GM18870 (cell line): ENCODE data around the gene RPA1.
"Not testable (repeated sequence)": the region's sequence is repeated elsewhere in the genome, so short reads cannot be mapped to it uniquely, and the experiment has no call there.

Experiments
- ATAC-seq: cut with Tn5 transposase; IDR thresholded peaks from one replicate; pipeline ENCODE4 v1.9.1; 2021; ENCODE audit warnings: moderate library complexity; ENCODE audit not compliant: unreplicated experiment

Gene RPA1

DNA sequence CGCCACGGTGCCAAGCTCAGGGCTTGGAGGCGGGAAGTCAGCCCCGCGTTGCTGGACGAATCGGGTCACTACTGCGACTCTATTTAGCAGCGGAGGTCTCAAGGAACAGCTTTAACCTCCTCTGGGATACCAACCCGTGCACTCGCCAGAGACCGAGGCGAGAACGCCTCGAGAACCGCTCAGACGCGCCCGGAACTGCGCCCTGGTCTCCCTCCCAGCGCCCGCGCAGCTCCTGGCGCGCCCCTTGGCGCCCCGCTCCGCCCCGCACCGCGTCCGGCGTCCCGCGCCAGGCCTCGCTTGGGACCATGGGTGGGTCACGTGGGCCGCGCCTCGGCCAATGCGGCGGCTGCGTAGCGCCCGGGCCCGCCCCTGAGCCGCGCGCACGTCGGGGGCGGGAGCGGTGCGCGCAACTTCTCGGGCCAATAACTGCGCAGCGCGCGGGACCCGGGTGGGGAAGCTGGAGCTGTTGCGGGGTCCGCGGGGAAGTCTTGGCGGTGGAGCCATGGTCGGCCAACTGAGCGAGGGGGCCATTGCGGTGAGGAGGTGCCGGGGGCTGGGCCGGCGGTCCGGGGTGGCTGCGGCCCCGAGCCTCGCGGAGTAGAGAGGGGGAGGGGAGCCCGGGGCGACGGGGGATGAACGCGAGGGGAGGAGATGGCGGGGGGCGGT is at the start of gene RPA1, which contains the start of gene SMYD4:
RPA1 (plus strand) TSS at position 414 of the 666 bp plus-strand sequence; CDS start at position 503, 89 bp downstream.
SMYD4 (minus strand) TSS at position 311 of the 666 bp plus-strand sequence. CDS start 1,908 bp downstream, outside the sequence.
- no peak for ATAC-seq

DNA sequence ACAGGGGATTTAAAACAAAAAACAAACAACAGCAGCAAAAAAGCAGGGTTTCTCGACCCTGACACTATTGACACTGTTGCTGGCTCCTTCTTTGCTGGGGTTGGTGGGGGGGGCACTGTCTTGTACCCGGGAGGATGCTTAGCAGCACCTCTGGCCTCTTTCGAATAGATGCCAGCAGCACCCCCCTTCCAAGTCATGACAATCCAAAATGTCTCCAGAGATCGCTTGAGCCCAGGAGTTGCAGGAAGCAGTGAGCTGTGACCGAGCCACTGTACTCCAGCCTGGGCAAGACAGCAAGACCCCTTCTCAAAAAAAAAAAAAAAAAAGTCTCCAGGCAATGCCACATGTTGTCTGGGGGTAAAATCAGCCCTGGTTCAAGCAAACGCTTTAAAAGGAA is 47.6 kb upstream of the RPA1 start:
- ATAC-seq, result no peak

DNA sequence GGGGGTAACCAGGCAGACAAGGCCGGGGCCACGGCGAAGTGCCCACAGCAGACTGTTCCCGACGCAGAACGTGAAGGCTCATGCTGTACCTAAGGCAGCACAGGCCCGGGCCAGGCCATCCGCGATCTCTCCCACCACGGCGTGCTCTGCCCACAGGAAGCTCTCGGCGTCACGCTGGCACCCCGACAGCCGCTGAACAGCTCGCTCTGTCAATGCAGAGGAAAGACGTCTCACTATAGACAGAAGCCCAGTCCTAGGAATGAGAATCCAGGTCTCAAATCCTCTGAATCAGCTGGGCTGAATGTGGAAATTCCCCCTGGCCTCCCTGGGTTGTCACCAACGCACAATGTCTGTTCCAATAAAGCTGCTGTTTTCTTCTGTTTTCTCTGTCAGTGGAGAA is 46.5 kb upstream of the RPA1 start:
- ATAC-seq, result no peak

DNA sequence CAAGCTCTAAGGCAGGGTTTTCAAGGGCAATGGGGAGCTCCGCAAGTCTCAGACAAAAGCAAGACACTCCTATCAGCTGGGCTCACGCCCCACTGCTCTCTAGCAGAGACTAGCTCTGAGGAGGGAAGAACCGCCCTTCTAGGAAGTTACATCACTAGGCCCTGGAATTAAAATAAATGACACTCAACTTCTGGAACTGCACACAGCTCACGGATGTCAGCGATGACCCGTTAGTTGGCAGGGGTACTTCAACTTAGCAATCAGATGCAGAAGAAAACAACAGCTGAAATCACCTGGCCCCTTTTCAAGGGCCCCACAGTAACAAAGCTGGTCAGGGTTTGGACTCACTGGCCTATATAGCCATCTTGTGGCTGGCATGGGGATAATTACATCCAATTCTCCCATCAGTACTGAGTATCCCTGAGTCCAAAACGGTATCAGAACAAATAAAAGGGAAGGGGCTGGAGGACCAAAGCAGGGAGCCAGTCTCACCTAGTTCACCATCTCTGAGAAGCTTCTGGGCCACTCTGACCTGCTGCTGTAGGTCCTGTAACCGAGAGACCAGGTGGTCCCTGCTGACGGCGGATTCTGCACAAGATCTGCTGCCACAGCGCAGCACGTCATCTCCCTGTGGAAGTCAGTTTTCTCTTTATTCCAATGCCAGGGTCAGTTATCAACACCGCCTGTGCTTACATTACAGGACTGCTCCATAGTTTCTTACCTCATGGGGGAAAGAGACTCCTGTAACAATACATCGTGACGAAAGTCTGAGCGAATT is 45.8 kb upstream of the RPA1 start:
- ATAC-seq, result no peak

DNA sequence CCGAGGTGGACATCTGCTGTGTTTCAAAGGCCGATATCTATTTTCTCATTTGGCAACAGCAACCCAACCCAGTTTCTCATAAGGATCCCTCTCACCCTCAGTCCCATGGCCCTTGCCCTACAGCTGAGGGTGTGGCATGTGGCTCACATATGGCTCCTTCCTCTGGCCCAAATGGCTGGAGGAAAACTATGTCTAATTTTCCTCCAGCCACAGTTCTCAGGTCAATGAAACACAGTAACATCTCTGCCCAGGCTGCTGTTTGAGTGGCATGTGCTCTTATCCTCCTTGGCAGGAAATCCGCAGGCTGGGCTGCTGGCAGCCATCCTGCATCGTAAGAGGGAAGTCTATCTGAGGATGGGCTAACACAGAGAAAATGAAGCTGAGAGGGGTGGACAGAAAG is 43.9 kb upstream of the RPA1 start:
- ATAC-seq, result no peak

DNA sequence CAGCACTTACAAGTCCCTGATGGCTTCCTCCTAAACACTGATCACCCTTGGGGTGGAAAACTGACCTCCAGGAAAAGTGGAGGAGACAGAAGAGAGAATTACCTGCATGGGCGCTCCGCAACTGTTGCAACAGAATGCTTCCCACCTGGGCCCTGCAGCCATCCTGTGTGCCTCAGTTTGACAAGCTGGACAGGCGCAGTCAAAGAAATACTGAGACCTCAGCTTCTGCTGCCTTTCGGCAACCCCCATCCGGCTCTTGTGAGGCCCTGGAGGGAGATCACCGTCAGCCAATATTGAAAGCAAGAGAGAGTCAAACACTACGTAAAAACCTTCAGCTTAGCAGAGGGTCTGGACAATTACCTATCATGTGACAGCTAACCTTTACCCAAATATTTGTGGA is 43.1 kb upstream of the RPA1 start:
- no peak for ATAC-seq

DNA sequence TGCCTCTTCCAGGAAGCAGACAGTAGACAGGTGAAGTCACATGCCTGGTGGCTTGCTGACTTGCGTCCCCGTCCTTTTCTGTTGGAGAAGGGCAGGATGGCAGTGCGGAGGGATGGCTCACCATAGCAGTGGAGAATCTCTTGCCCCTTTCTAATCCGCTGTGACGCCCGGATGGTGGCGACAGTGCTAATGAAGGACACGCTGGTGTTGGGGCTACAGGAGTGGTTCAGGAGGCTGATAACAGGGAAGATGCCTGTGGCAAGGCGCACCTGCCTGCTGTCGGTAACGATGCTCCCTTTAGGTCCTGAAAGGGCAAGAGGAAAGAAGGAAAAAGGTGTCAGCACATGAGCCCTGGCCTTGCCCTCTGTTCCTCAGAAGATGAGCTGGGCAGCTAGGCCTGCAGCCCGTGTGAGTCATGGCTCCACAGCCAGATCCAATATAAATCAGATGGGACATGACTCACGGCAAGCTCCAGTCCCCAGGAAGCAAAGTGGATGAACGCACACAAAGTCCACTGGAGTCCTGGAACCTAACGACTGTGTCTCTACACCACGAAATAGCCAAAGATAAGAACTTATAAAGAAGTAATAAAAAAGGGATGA is 42.4 kb upstream of the RPA1 start:
- ATAC-seq, result no peak

DNA sequence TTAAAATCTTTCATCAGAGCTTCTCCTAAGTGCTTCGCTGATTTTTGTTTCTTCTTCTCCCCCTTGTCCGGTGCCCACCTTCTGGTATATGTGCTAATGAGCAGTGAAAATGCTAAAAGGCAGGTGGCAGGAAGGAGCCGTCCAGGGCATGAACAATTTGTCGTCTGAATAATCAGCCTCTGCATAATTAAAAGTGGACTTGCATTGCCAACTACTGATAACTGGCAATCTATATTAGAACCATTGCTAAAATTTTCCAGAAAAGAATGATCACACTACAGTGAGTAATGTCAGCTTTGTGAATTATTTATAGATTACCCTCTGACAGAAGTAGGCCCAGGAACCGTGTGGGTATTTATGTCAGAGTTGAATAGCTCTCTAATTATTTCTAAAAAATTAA is 39.9 kb upstream of the RPA1 start:
- no peak for ATAC-seq

DNA sequence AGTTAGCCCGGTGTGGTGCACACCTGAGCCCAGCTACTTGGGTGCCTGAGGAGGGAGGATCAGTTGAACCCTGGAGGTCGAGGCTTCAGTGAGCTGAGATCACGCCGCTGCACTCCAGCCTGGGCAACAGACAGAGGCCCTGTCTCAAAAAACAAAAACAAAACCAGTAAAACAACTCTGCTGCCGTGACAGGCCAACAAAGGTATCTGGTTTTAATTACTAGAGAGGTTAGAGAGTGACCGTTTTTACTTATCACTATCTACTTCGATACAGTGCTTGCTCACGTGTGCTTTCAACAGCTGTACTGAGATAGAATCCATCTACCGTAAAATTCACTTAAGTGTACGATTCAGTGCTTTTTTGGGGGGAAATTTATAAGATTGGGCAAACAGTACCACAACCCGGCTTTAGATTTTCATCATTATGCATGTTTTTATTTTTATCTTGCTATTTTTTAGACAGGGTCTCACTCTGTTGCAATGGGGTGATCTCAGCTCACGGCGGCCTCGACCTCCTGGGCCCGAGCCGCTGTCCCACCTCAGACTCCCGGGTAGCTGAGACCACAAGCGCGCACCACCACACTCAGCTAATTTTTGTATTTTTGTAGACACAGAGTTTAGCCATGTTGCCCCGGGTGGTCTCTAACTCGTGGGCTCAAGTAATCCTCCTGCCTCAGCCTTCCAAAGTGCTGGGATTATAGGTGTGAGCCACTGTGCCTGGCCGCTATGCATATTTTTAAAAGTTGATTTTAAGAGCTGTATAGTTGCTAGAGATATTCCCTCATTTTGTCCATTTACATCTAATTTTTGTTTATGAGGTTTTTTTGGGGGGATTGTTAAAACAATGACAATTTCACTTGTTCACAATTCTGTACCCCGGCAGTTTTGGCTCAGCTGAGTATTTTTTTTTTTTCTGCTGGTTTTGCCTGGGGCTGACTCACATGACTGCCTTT is 37.0 kb upstream of the RPA1 start:
- no peak for ATAC-seq

DNA sequence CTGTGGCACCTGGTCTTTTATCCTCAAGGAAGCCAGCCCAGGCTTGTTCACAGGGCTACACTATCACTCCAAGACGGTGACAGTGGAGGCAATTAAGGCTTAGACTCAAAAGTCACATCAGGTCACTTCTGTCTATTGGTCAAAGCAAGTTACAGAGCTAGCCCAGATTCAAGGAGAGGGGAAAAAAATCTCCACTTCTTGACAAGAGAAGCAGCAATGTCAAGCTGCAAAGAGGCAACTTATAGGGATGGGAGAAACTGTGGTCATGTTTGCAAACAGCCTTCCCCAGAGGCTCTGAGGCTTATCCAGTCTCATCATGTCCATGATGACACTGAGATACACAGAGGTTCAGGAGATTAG is 36.4 kb upstream of the RPA1 start:
- ATAC-seq, result no peak

DNA sequence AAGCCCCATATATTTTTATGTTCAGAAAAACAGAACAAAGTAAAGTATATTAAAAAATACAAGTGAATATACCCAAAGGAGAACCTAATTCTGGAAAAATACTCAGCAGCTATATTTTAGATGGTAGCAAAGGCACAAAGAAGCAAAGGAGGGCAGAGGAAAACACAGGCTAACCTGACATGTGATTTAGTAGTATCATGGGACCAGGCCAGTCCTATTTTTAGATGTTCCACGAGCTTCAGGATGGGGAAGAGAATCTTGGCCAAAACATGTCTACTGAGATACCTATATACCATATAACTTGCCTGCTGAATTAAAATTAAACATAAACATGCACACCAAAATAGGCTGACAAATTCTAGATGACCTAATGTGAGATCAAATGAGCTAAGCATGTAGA is 33.0 kb upstream of the RPA1 start:
- ATAC-seq, result no peak

DNA sequence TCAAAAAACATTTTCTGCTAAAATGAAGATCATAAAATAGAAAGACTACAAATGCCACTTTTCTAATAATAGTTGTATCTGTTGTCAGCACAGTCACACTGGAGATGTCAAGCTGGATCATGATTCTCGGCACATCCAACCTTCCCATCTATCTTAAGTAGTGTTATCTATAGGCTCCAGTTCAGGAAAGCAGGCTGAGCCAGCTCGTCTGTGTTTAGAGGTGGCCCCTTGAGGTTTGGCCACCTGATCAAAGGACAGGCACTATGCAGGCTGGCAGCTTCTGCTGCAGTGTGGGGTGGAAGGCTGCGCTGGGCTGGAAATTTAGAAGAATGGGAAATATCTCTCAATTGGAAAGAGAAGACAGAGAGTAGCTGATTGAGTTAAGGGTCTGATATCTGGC is 32.5 kb upstream of the RPA1 start:
- no peak for ATAC-seq

DNA sequence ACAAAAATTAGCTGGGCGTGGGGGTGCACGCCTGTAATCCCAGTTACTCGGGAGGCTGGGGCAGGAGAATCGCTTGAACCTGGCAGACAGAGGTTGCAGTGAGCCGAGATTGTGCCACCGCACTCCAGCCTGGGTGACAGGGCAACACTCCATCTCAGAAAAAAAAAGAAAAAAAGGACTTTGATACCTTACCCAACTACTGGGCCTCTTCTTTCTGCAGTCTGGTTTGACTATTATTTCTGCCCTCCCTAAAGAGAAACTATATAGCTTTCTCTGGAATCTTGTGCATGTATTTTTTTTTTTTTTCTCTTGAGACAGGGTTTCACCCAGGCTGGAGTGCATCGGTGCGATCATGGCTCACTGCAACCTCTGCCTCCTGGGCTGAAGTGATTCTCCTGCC is 32.0 kb upstream of the RPA1 start:
- not testable (repeated sequence) for ATAC-seq

DNA sequence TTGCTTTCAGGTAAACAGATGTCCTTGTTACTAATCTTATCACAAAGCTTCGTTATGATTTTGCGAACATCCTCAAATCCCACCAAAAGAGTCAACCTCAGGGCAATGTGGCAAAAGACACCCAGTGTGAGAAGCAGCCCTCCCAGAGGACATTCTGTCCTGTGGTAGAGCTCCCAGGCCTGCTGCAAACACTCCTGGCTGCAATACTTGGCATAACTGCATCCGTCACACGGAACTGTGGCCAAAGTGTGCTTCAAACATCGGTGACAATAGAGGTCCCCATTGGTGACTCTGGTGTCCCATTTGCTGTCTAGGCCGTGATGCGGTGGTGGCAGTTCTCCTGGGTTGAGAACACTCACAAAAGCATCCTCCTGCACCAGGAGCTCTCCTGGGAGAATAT is 29.6 kb upstream of the RPA1 start:
- no peak for ATAC-seq

DNA sequence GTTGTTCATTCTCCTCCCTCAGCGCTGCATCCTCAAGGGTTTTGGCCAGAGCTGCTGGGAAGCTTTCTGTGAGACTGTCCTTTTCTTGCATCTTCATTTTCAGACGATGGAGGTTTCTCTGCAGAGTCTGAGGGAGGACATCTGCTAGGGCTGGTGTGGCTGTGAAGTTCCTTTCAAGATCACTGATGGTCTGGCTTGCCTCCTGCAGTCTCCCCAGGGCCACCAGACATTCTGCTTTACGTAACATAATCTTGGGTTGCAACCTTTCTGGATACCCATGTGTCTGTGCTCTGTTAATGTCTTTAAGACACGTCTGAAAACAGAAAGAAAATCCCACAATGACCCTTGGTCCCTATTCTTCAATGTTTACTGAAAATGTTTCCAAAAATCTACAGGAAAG is 29.1 kb upstream of the RPA1 start:
- no peak for ATAC-seq

DNA sequence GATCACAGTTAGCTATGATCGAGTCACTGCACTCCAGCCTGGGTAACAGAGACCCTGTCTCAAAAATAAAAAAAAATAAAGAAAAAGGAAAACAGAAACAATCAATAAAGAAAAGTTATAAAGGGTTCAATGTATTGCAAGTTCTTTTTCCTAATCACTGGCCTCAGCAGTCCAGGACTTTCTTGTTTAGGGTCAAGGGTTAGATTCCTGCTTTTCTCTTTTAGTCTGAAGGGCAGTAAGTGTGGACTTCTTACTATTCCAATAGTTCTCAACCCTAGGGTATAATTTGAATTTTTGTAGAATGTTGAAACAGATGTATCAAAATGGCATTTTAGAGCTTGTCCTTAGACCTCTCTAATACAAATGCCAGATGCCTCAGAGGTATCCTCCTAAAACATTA is 27.4 kb upstream of the RPA1 start:
- ATAC-seq, result no peak

DNA sequence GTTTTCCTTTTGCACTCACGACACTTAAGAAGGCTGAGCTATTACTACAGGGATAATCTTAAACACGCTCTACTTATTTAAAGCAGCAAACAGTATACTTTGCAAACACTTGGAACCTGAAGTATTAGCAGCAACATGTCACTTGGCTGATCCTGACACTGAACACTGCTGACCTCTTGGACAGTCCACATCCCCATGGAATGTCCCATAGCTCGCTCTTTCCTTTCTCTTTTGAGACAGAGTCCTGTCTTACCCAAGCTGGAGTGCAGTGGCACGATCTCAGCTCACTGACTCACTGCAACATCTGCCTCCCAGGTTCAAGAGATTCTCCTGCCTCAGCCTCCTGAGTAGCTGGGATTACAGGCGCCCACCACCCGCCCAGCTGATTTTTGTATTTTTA is 26.5 kb upstream of the RPA1 start:
- no peak for ATAC-seq

DNA sequence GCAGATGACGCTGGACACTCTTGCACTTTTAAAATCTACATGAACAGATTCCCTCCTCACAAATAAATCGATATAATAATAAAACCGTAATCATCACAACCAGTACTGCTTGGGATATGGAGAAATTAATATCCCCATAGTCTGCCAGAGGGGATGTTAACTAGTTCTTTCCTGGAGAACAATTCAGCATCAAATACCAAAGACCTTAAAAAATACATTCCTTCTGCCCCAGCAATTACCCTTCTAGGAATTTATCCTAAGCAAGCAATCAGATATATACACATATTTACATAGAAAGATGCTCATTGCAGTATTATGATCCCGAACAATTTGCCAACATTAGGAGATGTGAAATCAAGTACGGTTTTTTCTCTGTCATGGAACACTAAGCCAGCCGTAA is 21.9 kb upstream of the RPA1 start:
- no peak for ATAC-seq

DNA sequence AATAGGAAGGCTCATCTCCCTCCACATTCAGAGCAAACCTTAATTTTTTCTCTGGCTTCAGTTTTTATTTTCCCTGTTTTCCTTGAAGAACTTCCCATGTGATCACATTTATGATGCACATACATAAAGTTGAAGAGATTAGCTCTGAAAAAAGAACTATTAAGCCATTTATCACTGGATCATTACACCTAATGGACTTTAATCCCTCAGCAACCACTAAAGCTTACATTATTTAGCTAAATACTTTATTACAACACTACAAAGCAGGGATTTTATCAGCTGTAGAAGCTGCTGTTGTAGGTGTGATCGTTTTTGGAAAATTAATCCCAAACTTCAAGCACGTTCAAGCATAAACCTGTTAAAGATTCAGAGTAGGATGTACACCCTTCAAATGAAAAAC is 21.2 kb upstream of the RPA1 start:
- ATAC-seq, result no peak

DNA sequence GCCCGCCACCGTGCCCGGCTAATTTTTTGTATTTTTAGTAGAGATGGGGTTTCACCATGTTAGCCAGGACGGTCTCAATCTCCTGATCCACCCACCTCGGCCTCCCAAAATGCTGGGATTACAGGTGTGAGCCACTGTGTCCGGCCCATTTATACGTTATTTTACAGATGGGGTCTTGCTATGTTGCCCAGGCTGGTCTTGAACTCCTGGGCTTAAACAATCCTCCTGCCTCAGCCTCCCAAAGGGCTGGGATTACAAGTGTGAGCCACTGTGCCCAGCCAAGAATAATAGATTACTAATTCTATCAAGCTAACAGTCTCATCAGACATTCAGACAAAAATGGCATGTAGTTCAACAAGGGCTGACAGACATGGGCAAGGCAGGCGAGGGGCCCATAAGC is 20.0 kb upstream of the RPA1 start:
- ATAC-seq, result not testable (repeated sequence)

DNA sequence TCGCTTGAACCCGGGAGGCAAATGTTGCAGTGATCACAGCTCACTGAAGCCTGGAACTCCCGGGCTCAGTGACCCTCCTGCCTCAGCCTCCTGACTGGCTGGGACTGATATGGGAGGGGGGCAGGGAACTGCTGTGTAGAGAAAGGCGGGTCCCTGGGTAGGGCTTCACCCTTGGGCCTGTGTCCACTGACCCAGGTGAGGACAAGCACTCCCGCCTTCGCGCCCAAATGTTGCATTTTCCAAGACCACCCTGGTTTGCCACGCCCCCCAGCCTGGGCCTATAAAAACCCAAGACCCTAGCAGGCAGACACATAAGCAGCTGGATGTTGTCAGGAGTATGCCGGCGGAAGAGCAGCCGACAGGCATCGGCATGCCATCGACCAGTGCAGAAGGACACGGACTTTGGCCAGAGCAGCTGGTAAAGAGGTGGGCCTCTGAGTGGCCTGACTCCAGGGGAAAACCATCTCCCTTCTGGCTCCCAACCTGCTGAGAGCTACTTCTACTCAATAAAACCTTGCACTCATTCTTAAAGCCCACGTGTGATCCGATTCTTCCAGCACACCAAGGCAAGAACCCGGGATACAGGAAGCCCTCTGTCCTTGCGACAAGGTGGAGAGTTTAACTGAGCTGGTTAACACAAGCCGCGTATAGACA is 19.2 kb upstream of the RPA1 start:
- ATAC-seq, result no peak
